HEK293 (cell line): ENCODE results near the gene ASPSCR1.

Experiments
- CTCF ChIA-PET: fragments of 350-600 bp; formaldehyde crosslinking; extraction: SDS; loops from one replicate; lab custom pipeline; 2021; ENCODE audit warnings: antibody characterized with exemption; lab: Yijun Ruan, JAX
- POLR2A ChIA-PET: fragments of 300-600 bp; formaldehyde crosslinking; extraction: SDS; loops from one replicate; lab custom pipeline; 2020; ENCODE audit warnings: antibody characterized with exemption, inconsistent platforms; lab: Yijun Ruan, JAX
- H3K27ac ChIP-seq: fragments of 200-500 bp; sonication (Bioruptor generic); 2 replicates; pipeline ENCODE4 v1.5.1; 2014; ENCODE audit warnings: low read depth, low read length, control low read depth, inconsistent platforms; ENCODE audit errors: extremely low read depth
- H3K36me3 ChIP-seq, 2 experiments: fragments of 200-500 bp in 1 of 2; sonication (Bioruptor generic) in 1 of 2; 1 replicate in 1 of 2; 2 replicates in 1 of 2; pipeline ENCODE4 v1.5.1; 2014 to 2017; ENCODE audit warnings: inconsistent platforms in 2 of 2, low read length in 2 of 2; ENCODE audit not compliant: control insufficient read depth in 2 of 2, insufficient read depth in 1 of 2
- H3K4me1 ChIP-seq: fragments of 200-500 bp; sonication (Bioruptor generic); 2 replicates; pipeline ENCODE4 v1.5.1; 2014; ENCODE audit warnings: mild to moderate bottlenecking, low read length, inconsistent platforms; ENCODE audit not compliant: control insufficient read depth, insufficient read depth
- H3K4me3 ChIP-seq: 2 replicates; pipeline ENCODE4 v1.5.1; 2011; ENCODE audit warnings: low read depth, mild to moderate bottlenecking, control low read depth, low read length, moderate library complexity
- H3K9me3 ChIP-seq: fragments of 200-500 bp; sonication (Bioruptor generic); 2 replicates; pipeline ENCODE4 v1.5.1; 2014; ENCODE audit warnings: low read depth, low read length, inconsistent platforms; ENCODE audit not compliant: control insufficient read depth, insufficient read depth
- GLIS2 ChIP-seq: fragments of 450-650 bp; formaldehyde crosslinking; IDR thresholded peaks from 2 replicates; pipeline ENCODE4 v1.5.1; 2016; ENCODE audit warnings: missing biosample characterization, missing genetic modification characterization
- IKZF3 ChIP-seq: fragments of 450-650 bp; IDR thresholded peaks from 2 replicates; pipeline ENCODE4 v1.5.0; 2018; ENCODE audit warnings: missing biosample characterization, mild to moderate bottlenecking, missing genetic modification characterization, moderate library complexity
- MEIS1 ChIP-seq: sonication (generic); formaldehyde crosslinking; IDR thresholded peaks from 2 replicates; pipeline ENCODE4 v1.8.1; 2022; ENCODE audit warnings: missing genetic modification reagents, mild to moderate bottlenecking, borderline replicate concordance
- MZF1 ChIP-seq: fragments of 450-650 bp; formaldehyde crosslinking; IDR thresholded peaks from 2 replicates; pipeline ENCODE4 v1.5.1; 2017; ENCODE audit warnings: missing biosample characterization, missing genetic modification characterization, borderline replicate concordance
- ZEB2 ChIP-seq: fragments of 450-650 bp; formaldehyde crosslinking; IDR thresholded peaks from 2 replicates; pipeline ENCODE4 v1.5.1; 2016; ENCODE audit warnings: missing biosample characterization, missing genetic modification characterization
- ZNF114 ChIP-seq: fragments of 450-650 bp; formaldehyde crosslinking; IDR thresholded peaks from 2 replicates; pipeline ENCODE4 v1.5.0; 2017; ENCODE audit warnings: missing biosample characterization, missing genetic modification characterization
- ZNF341 ChIP-seq: fragments of 450-650 bp; formaldehyde crosslinking; IDR thresholded peaks from 2 replicates; pipeline ENCODE4; 2016; ENCODE audit warnings: low read depth, missing biosample characterization, missing genetic modification characterization
- ZNF394 ChIP-seq: fragments of 450-650 bp; formaldehyde crosslinking; IDR thresholded peaks from 2 replicates; pipeline ENCODE4 v1.5.1; 2016; ENCODE audit warnings: missing biosample characterization, missing genetic modification characterization, mild to moderate bottlenecking, moderate library complexity, borderline replicate concordance
- ZNF404 ChIP-seq: fragments of 450-650 bp; formaldehyde crosslinking; IDR thresholded peaks from 2 replicates; pipeline ENCODE4 v1.5.1; 2017; ENCODE audit warnings: missing biosample characterization, missing genetic modification characterization
- ZNF600 ChIP-seq: fragments of 450-650 bp; formaldehyde crosslinking; IDR thresholded peaks from 2 replicates; pipeline ENCODE4 v1.5.1; 2016; ENCODE audit warnings: missing biosample characterization, missing genetic modification characterization
- ZNF610 ChIP-seq: fragments of 450-650 bp; formaldehyde crosslinking; IDR thresholded peaks from 2 replicates; pipeline ENCODE4 v1.5.1; 2016; ENCODE audit warnings: missing biosample characterization, missing genetic modification characterization, borderline replicate concordance
- ZNF768 ChIP-seq: fragments of 450-650 bp; formaldehyde crosslinking; IDR thresholded peaks from 2 replicates; pipeline ENCODE4 v1.5.1; 2018; ENCODE audit warnings: missing biosample characterization, mild to moderate bottlenecking, missing genetic modification characterization
- TF ChIP-seq, protein P1 (sequence below): fragments of 450-650 bp; formaldehyde crosslinking; IDR thresholded peaks from 2 replicates; pipeline ENCODE4 v1.5.1; 2017; ENCODE audit warnings: missing biosample characterization, missing genetic modification characterization
- TF ChIP-seq, protein P2 (sequence below): fragments of 450-650 bp; formaldehyde crosslinking; conservative IDR thresholded peaks from 2 replicates; pipeline ENCODE4 v1.5.1; 2016; ENCODE audit warnings: low read depth, missing biosample characterization, missing genetic modification characterization

ASPSCR1 gene

DNA sequence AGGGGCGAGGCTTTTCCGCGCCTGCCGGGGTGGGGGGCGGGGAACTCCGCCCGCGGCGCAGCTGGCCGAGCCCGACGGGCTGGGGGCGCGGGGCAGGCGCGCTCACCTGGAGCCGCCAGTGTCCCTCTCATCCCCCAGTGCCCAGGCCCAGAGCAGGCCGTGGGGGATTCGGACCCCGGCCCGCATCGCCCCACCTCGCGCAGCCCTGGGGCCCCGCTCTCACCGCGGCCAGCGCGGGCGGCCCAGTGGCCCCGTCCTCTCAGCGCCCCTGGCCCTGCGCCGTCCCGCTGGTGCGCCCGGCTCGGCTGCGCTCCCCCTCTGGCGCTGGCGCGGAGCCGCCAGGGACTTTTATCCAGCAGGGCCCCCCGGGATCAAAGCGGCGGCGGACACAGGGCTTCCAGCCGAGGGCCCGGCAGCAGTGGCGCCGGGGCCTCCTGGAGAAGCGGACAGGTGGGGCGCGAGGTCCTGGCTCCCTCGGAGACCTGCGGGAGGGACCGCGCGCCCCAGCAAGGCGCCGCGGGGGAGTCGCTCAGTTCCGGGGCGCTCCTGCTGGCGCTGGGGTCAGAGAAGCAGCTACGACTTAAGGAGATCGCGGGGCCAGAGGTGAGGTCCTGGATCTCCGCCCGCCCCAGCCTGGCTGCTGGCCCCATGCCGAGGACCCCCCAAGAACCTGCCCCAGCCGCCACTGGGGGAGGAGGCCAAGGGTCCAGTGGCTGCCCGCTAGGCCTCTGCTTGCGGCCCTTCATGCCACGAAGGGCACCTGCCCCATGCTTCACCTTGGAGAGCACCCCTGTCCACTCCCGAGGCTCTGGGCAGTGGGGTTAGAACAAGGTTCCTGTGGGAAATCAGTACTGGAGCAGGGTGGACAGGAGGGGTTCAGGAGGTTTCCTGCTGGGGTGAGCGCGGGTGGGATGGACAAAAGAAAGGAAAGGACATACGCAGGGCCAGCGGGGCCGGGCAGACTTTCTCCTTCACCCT is 15.6 kb upstream of the ASPSCR1 start (continued):
- TF ChIP-seq, protein P1, sequence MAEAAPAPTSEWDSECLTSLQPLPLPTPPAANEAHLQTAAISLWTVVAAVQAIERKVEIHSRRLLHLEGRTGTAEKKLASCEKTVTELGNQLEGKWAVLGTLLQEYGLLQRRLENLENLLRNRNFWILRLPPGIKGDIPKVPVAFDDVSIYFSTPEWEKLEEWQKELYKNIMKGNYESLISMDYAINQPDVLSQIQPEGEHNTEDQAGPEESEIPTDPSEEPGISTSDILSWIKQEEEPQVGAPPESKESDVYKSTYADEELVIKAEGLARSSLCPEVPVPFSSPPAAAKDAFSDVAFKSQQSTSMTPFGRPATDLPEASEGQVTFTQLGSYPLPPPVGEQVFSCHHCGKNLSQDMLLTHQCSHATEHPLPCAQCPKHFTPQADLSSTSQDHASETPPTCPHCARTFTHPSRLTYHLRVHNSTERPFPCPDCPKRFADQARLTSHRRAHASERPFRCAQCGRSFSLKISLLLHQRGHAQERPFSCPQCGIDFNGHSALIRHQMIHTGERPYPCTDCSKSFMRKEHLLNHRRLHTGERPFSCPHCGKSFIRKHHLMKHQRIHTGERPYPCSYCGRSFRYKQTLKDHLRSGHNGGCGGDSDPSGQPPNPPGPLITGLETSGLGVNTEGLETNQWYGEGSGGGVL (tag by site-specific recombination): no peak
- TF ChIP-seq ZNF610 (tag by site-specific recombination): no peak

DNA sequence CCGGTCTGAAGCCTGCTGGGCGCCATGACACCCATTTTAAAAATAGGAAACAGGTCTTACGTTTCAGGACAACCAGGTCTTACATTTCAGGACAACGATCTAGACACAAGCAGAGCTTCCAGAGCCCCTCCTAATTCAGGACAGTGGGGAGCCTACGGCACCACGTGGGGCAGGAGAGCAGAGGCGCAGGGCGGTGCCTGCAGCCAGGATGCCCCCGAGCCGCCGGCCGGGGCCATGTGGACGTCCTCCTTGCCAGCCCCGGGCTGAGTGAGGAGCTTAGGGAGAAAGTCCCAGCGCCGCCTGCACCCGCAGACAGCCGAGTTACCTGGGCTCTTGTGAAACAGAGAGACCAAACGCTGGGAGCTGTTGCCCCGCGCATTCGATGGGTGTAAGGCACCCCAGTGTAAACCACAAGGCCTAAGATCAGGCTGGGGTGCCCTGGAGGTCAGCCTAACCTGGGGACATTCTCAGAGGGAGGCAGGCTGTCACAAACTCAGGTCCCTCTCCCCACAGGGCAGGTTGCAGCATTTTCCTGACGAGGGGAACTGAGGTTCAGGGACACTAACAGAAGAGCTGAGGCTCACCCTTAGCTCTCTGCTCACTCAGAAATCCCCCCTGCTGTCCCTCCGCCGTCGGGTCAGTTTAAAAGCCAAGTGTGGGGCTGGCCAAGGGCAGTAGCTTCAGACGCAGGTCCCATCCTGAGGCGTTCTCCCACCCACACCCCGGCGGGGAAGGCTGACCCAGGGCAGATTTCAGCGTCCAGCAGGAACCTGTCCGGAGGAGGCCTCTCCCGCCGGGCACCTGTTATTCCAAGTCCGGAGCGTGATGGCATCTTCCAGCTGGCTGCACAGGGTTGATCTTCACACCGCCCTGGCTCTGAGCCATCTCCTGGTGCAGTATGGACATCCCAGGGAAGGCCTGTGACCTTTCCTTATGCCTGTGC is 14.7 kb upstream of the ASPSCR1 start:
- POLR2A ChIA-PET: interaction anchor here (0.7 to 2.0 kb wide), 2 partner anchors 8 to 57 kb away, joined by 3 to 5 read pairs; no protein-coding TSS in a partner anchor
- no peaks in the 10 kb centered on the region for H3K36me3 ChIP-seq
- peak; percentile 37; the same call in 1 of the 2 replicates for TF ChIP-seq IKZF3
- no peak for TF ChIP-seq ZNF404 (tag by site-specific recombination)
- 0 out of 2 replicates have a peak, but pooled peaks have one; percentile 3 for TF ChIP-seq GLIS2 (tag by site-specific recombination)
- TF ChIP-seq, protein P2, sequence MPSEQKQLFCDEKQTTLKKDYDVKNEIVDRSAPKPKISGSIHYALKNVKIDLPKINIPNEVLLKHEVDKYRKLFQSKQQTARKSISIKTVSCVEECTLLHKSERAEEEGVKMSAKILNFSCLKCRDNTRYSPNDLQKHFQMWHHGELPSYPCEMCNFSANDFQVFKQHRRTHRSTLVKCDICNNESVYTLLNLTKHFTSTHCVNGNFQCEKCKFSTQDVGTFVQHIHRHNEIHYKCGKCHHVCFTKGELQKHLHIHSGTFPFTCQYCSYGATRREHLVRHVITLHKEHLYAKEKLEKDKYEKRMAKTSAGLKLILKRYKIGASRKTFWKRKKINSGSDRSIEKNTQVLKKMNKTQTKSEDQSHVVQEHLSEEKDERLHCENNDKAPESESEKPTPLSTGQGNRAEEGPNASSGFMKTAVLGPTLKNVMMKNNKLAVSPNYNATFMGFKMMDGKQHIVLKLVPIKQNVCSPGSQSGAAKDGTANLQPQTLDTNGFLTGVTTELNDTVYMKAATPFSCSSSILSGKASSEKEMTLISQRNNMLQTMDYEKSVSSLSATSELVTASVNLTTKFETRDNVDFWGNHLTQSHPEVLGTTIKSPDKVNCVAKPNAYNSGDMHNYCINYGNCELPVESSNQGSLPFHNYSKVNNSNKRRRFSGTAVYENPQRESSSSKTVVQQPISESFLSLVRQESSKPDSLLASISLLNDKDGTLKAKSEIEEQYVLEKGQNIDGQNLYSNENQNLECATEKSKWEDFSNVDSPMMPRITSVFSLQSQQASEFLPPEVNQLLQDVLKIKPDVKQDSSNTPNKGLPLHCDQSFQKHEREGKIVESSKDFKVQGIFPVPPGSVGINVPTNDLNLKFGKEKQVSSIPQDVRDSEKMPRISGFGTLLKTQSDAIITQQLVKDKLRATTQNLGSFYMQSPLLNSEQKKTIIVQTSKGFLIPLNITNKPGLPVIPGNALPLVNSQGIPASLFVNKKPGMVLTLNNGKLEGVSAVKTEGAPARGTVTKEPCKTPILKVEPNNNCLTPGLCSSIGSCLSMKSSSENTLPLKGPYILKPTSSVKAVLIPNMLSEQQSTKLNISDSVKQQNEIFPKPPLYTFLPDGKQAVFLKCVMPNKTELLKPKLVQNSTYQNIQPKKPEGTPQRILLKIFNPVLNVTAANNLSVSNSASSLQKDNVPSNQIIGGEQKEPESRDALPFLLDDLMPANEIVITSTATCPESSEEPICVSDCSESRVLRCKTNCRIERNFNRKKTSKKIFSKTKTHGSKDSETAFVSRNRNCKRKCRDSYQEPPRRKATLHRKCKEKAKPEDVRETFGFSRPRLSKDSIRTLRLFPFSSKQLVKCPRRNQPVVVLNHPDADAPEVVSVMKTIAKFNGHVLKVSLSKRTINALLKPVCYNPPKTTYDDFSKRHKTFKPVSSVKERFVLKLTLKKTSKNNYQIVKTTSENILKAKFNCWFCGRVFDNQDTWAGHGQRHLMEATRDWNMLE (tag by site-specific recombination): no peak
- 0 out of 2 replicates have a peak, but pooled peaks have one; percentile 76 for TF ChIP-seq ZNF600 (tag by site-specific recombination)
- no peak for TF ChIP-seq ZEB2
- no peak for TF ChIP-seq MEIS1
- TF ChIP-seq ZNF394 (tag by site-specific recombination): no peak
- TF ChIP-seq MZF1: no peak
- TF ChIP-seq ZNF114 (tag by site-specific recombination): no peak
- no peak for TF ChIP-seq ZNF768
- TF ChIP-seq ZNF341 (tag by site-specific recombination): peak; percentile 58
- TF ChIP-seq, all 188 proteins: peak for 4
- H3K4me3 ChIP-seq: no peak overlapping the region
- CTCF ChIA-PET: interaction anchor here (0.6 to 2.5 kb wide), 2 partner anchors 21 to 58 kb away, joined by 3 to 13 read pairs; no protein-coding TSS in a partner anchor
- peaks cover 4% of the 10 kb centered on the region; the same call in 1 of the 2 replicates for H3K4me1 ChIP-seq
- H3K9me3 ChIP-seq: no peaks in the 10 kb centered on the region
- no peak overlapping the region for H3K27ac ChIP-seq
